HepG2 (cell line): ENCODE data around the gene FAIM. TPM values are rescaled to one million over a fixed set of nuclear protein-coding genes. Genes with fewer than 3 reads are reported as not detected.

Experiments
- GATAD2A ChIP-seq: IDR thresholded peaks from 2 replicates; pipeline ENCODE4 v1.6.1; 2016
- MBD4 ChIP-seq: IDR thresholded peaks from 2 replicates; pipeline ENCODE4 v1.6.1; 2012; ENCODE audit warnings: low read length, inconsistent platforms, borderline replicate concordance
- MED13 ChIP-seq: sonication (generic); formaldehyde crosslinking; IDR thresholded peaks from 2 replicates; pipeline ENCODE4 v1.5.0; 2020; ENCODE audit warnings: missing genetic modification reagents
- MLLT10 ChIP-seq: sonication (generic); formaldehyde crosslinking; IDR thresholded peaks from 2 replicates; pipeline ENCODE4 v1.4.0; 2020; ENCODE audit warnings: missing genetic modification reagents
- MZF1 ChIP-seq: sonication (generic); formaldehyde crosslinking; IDR thresholded peaks from 2 replicates; pipeline ENCODE4 v1.8.1; 2023; ENCODE audit warnings: mild to moderate bottlenecking, missing genetic modification reagents, borderline replicate concordance
- NCOR1 ChIP-seq: fragments of 200-600 bp; sonication (generic); IDR thresholded peaks from 2 replicates; pipeline ENCODE4 v1.7.0; 2017; ENCODE audit warnings: antibody characterized with exemption, low read length, borderline replicate concordance
- NFE2L1 ChIP-seq: sonication (generic); formaldehyde crosslinking; IDR thresholded peaks from 2 replicates; pipeline ENCODE4 v1.4.0; 2020; ENCODE audit warnings: missing genetic modification reagents, mild to moderate bottlenecking, borderline replicate concordance
- NR0B2 ChIP-seq: sonication (generic); formaldehyde crosslinking; IDR thresholded peaks from 2 replicates; pipeline ENCODE4 v1.4.0; 2020; ENCODE audit warnings: mild to moderate bottlenecking, missing genetic modification reagents
- PHF20 ChIP-seq: sonication (generic); formaldehyde crosslinking; IDR thresholded peaks from 2 replicates; pipeline ENCODE4 v1.5.0; 2020; ENCODE audit warnings: mild to moderate bottlenecking, missing genetic modification reagents
- PTBP1 ChIP-seq: fragments of 200-400 bp; formaldehyde crosslinking; IDR thresholded peaks from 2 replicates; pipeline ENCODE4 v1.6.1; 2018; ENCODE audit warnings: low read length, low read depth; ENCODE audit not compliant: poor library complexity, severe bottlenecking
- SAP130 ChIP-seq: IDR thresholded peaks from 2 replicates; pipeline ENCODE4 v1.6.1; 2016; ENCODE audit warnings: low read depth
- SIN3A ChIP-seq: IDR thresholded peaks from 2 replicates; pipeline ENCODE4 v1.6.1; 2011; ENCODE audit warnings: low read depth, mild to moderate bottlenecking, control low read depth, low read length, borderline replicate concordance
- SMAD1 ChIP-seq: sonication (generic); formaldehyde crosslinking; IDR thresholded peaks from 2 replicates; pipeline ENCODE4 v1.4.0; 2020; ENCODE audit warnings: missing genetic modification reagents, low read depth, mild to moderate bottlenecking, borderline replicate concordance
- TAF1 ChIP-seq: sonication (generic); formaldehyde crosslinking; IDR thresholded peaks from 2 replicates; pipeline ENCODE4 v1.4.0; 2020; ENCODE audit warnings: missing genetic modification reagents
- TRIM24 ChIP-seq: sonication (generic); formaldehyde crosslinking; IDR thresholded peaks from 2 replicates; pipeline ENCODE4 v1.8.0; 2022; ENCODE audit warnings: mild to moderate bottlenecking, missing genetic modification reagents
- ZFP91 ChIP-seq: sonication (generic); formaldehyde crosslinking; IDR thresholded peaks from 2 replicates; pipeline ENCODE4 v1.9.0; 2022; ENCODE audit warnings: missing genetic modification reagents, mild to moderate bottlenecking, borderline replicate concordance
- ZSCAN12 ChIP-seq: sonication (generic); formaldehyde crosslinking; IDR thresholded peaks from 2 replicates; pipeline ENCODE4 v1.9.0; 2021; ENCODE audit warnings: mild to moderate bottlenecking, missing genetic modification reagents
- polyA plus RNA-seq, 8 experiments: library from polyadenylated mRNA; depleted of rRNA in 3 of 8; stranded (reverse) in 7 of 8; unstranded in 1 of 8; fragments of >200 nt; fragmentation: Illumina TruSeq in 4 of 8; extraction: Trizol in 4 of 8; gene quantifications; 2 replicates each; pipeline versions ENCODE4 v1.2.1 to v1.2.3, GENCODE V29; 2011 to 2016; ENCODE audit warnings: low read depth in 4 of 8, missing spikeins in 1 of 8, mixed read lengths in 1 of 8; ENCODE audit not compliant: insufficient read depth in 1 of 8
- total RNA-seq, 5 experiments: library from RNA; depleted of rRNA; stranded (reverse); fragments of >200 nt; fragmentation: Illumina TruSeq; extraction: Trizol; gene quantifications; 2 replicates each; pipeline ENCODE4 v1.2.3, GENCODE V29; 2016; ENCODE audit warnings: low read depth in 1 of 5
- TF ChIP-seq, protein P1 (sequence below): sonication (generic); formaldehyde crosslinking; IDR thresholded peaks from 2 replicates; pipeline ENCODE4 v1.4.0; 2020; ENCODE audit warnings: mild to moderate bottlenecking, missing genetic modification reagents

FAIM gene
- total and polyA plus RNA-seq, 2 of the 13 experiments (the other 11 are each of a cell fraction or from before 2014, with no cell fraction given): 4.3 to 25.8 TPM

- TF ChIP-seq MBD4: no peak
- TF ChIP-seq TRIM24 (CRISPR knock-in tag): no peak
- TF ChIP-seq ZFP91 (CRISPR knock-in tag): peak; percentile 75
- peak; percentile 49; the same call in 1 of the 2 replicates for TF ChIP-seq PHF20 (CRISPR knock-in tag)
- peak; percentile 38; the same call in 1 of the 2 replicates for TF ChIP-seq GATAD2A (CRISPR knock-in tag)
- no peak for TF ChIP-seq NCOR1
- peak; percentile 62; the same call in 1 of the 2 replicates for TF ChIP-seq ZSCAN12 (CRISPR knock-in tag)
- TF ChIP-seq MED13 (CRISPR knock-in tag): no peak
- no peak for TF ChIP-seq SIN3A
- TF ChIP-seq MZF1: no peak; the same call in 1 of the 2 replicates
- TF ChIP-seq TAF1 (CRISPR knock-in tag): peak; percentile 86
- TF ChIP-seq SMAD1 (CRISPR knock-in tag): 0 out of 2 replicates have a peak, but pooled peaks have one; percentile 21
- TF ChIP-seq, protein P1, sequence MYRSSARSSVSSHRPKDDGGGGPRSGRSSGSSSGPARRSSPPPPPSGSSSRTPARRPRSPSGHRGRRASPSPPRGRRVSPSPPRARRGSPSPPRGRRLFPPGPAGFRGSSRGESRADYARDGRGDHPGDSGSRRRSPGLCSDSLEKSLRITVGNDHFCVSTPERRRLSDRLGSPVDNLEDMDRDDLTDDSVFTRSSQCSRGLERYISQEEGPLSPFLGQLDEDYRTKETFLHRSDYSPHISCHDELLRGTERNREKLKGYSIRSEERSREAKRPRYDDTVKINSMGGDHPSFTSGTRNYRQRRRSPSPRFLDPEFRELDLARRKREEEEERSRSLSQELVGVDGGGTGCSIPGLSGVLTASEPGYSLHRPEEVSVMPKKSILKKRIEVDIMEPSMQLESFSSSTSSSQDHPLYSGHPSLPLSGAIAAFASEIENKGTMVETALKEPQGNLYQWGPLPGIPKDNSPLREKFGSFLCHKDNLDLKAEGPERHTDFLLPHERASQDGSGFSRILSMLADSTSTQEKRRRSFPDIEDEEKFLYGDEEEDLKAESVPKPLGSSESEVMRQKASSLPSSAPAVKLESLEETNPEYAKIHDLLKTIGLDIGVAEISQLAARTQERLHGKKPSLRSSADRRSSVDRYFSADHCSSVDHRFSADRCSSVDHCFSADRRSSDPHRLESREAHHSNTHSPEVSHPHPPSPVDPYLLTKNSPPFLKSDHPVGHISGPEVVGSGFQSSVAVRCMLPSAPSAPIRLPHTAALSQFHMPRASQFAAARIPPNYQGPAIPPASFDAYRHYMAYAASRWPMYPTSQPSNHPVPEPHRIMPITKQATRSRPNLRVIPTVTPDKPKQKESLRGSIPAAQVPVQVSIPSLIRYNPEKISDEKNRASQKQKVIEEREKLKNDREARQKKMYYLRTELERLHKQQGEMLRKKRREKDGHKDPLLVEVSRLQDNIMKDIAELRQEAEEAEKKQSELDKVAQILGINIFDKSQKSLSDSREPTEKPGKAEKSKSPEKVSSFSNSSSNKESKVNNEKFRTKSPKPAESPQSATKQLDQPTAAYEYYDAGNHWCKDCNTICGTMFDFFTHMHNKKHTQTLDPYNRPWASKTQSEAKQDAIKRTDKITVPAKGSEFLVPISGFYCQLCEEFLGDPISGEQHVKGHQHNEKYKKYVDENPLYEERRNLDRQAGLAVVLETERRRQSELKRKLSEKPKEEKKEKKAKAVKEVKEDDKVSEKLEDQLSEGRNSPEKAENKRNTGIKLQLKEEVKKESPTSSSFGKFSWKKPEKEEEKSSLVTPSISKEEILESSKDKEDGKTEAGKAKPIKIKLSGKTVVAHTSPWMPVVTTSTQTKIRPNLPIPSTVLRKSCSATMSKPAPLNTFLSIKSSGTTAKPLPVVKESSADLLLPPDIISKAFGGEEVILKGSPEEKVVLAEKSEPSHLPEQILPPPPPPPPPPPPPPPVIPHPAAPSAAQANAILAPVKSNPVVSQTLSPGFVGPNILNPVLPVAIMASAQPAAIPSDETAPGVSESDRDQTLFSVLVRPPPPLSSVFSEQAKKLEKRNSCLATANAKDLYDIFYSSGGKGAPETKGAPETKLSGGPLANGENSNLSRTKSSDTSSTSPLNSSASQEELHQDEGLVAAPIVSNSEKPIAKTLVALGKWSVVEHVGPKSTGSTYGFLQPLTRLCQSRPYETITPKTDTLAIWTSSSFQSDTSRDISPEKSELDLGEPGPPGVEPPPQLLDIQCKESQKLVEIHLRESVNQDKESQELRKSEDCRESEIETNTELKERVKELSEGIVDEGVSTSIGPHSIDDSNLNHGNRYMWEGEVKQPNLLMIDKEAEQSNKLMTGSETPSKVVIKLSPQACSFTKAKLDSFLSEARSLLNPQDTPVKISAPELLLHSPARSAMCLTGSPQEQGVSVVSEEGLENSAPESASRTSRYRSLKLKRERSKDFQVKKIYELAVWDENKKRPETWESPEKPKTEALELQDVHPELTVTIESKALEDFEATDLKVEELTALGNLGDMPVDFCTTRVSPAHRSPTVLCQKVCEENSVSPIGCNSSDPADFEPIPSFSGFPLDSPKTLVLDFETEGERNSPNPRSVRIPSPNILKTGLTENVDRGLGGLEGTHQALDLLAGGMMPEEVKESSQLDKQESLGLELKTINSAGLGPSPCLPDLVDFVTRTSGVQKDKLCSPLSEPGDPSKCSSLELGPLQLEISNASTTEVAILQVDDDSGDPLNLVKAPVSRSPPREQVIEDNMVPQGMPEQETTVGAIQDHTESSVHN (CRISPR knock-in tag): no peak; the same call in 1 of the 2 replicates
- no peak for TF ChIP-seq SAP130 (CRISPR knock-in tag)
- TF ChIP-seq PTBP1: peak; percentile 47
- TF ChIP-seq MLLT10: no peak
- 0 out of 2 replicates have a peak, but pooled peaks have one; percentile 52 for TF ChIP-seq NR0B2
- no peak for TF ChIP-seq NFE2L1 (CRISPR knock-in tag)
Observed at GRCh38 chr3:138608322-138609135, at the start of gene FAIM (continued).
